ENCODE results near the gene LUZP2. TPM values are rescaled to one million over a fixed set of nuclear protein-coding genes. Genes with fewer than 3 reads are reported as not detected.

LUZP2 gene
- total and polyA plus RNA-seq, 2 of the 8 experiments (the other 6 are each of a cell fraction or from before 2014, with no cell fraction given) = 0.79 to 1.5 TPM

DNA sequence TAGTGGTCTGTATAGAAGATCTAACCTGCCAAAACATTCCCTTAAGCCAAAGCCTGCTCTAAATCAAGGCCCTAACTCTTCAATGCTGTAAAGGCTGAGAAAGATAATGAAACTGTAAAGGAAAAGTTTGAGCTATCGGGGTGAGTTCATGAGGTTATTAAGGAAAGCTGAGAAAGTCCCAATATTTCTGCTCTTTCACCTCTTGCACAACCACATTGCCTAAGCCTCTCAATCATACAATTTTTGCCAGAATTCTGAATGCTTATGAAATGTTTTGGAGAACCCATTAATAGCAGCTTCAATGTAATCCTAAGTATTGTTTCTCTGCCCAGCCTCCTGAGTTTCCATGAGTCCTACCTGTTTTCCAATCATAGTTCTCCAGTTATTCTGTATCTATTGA is 373.2 kb downstream of the LUZP2 start:
- Histone ChIP-seq H3K9ac (replicated peaks in 1 of 4; ENCODE audit: extremely low read depth in 1 of 4, low read depth in 3 of 4, low read length in 3 of 4) (no peak overlapping the region), H3K79me1 (ENCODE audit: low read depth, low read length) (no peaks in the 10 kb centered on the region), H2BK120ac (replicated peaks; ENCODE audit: low read depth, low read length) (no peak overlapping the region), H4K8ac (ENCODE audit: extremely low read depth, insufficient read depth, low read length) (no peak overlapping the region), H2AFZ (ENCODE audit: low read length) (no peak overlapping the region), H3K14ac (ENCODE audit: insufficient read length) (no peak overlapping the region), H2BK12ac (ENCODE audit: low read depth, low read length) (no peak overlapping the region), H3K4me2 (ENCODE audit: insufficient read depth in 1 of 2, low read depth in 2 of 2, low read length in 2 of 2) (no peak overlapping the region), H2BK20ac (ENCODE audit: low read length) (no peak overlapping the region), H2BK5ac (ENCODE audit: low read depth, low read length) (no peak overlapping the region), H4K20me1 (replicated peaks in 1 of 2; ENCODE audit: control insufficient read depth in 1 of 2, insufficient read depth in 2 of 2, low read length in 2 of 2) (no peaks in the 10 kb centered on the region), H3K79me2 (ENCODE audit: control insufficient read depth in 1 of 2, insufficient read depth in 2 of 2, low read length in 2 of 2) (no peaks in the 10 kb centered on the region), H3K18ac (ENCODE audit: extremely low read depth, low read length) (no peak overlapping the region), H3K27me3 (replicated peaks in 1 of 4; ENCODE audit: control insufficient read depth in 3 of 4, extremely low read depth in 1 of 4, insufficient read depth in 3 of 4, low read length in 3 of 4) (no peaks in the 10 kb centered on the region), H2BK15ac (ENCODE audit: low read length) (no peak overlapping the region), H3K4ac (replicated peaks; ENCODE audit: insufficient read length, low read depth, low read length) (no peak overlapping the region), H3K4me1 (replicated peaks in 1 of 4; ENCODE audit: control insufficient read depth in 3 of 4, insufficient read depth in 4 of 4, low read length in 3 of 4) (no peaks in the 10 kb centered on the region), H4K91ac (replicated peaks; ENCODE audit: insufficient read length, low read length) (no peak overlapping the region), H3K36me3 (ENCODE audit: control insufficient read depth in 2 of 4, insufficient read depth in 4 of 4, low read length in 3 of 4) (no peaks in the 10 kb centered on the region), H3K23ac (ENCODE audit: insufficient read length) (no peak overlapping the region), H3K56ac (replicated peaks; ENCODE audit: insufficient read length, low read depth, low read length) (no peak overlapping the region), H3K23me2 (ENCODE audit: low read depth, low read length) (no peaks in the 10 kb centered on the region), H3K4me3 (ENCODE audit: extremely low read depth in 1 of 4, insufficient read depth in 2 of 4, low read depth in 3 of 4, low read length in 4 of 4) (no peak overlapping the region), H4K5ac (ENCODE audit: insufficient read length, low read depth, low read length) (no peak overlapping the region), H3K9me3 (ENCODE audit: insufficient read depth in 2 of 2, low read depth in 1 of 2, low read length in 1 of 2) (no peaks in the 10 kb centered on the region), H2AK5ac (ENCODE audit: low read depth, low read length) (no peak overlapping the region), H3K27ac (ENCODE audit: low read depth, low read length) (no peak overlapping the region)
- FAIRE-seq (no peak), DNase-seq (ENCODE audit: low read depth in 1 of 2, low spot score in 2 of 2) (no peak)
- no peak for TF ChIP-seq MAFK (IDR thresholded peaks at IDR 0.05; ENCODE audit: low read depth, low read length)
- no peak for TF ChIP-seq SIRT6 (IDR thresholded peaks at IDR 0.05; ENCODE audit: low read length)
- no peak for TF ChIP-seq NANOG (IDR thresholded peaks at IDR 0.05; ENCODE audit: insufficient read depth, low read depth, low read length, poor library complexity, severe bottlenecking)
- no peak for TF ChIP-seq CHD2 (IDR thresholded peaks at IDR 0.05; ENCODE audit: low read length)
- TF ChIP-seq CREB1 (IDR thresholded peaks at IDR 0.05) = no peak
- TF ChIP-seq CHD1 (IDR thresholded peaks at IDR 0.05; ENCODE audit: low read depth, low read length) = no peak
- TF ChIP-seq GTF2F1 (IDR thresholded peaks at IDR 0.05; ENCODE audit: borderline replicate concordance, low read depth, low read length) = no peak
- no peak for TF ChIP-seq TCF12 (IDR thresholded peaks at IDR 0.05; ENCODE audit: low read depth, low read length)
- no peak for TF ChIP-seq TBP (IDR thresholded peaks at IDR 0.05; ENCODE audit: low read depth, low read length)
- CTCF ChIA-PET (ENCODE audit: partially characterized antibody) = no interaction called here
- POLR2A ChIA-PET (ENCODE audit: partially characterized antibody) = no interaction called here
- WGBS, 2 experiments (ENCODE audit: extremely low coverage in 1 of 2, insufficient coverage in 1 of 2, insufficient read length in 1 of 2, insufficient replicate concordance in 2 of 2, low coverage in 1 of 2, low lambda C conversion rate in 2 of 2, missing lambda C conversion rate in 1 of 2) = 88% methylated on average over 1 of the region's 1 CpG; no CpG with 5 or more reads in 1 of the 2 experiments

Data from H1 (cell line).